GM19452 (cell line): ENCODE measurements around the gene AKAP9.
A peak's percentile ranks its signal among the peaks of the same experiment; 100 is the strongest.
"Not testable (repeated sequence)": the region's sequence is repeated elsewhere in the genome, so short reads cannot be mapped to it uniquely, and the experiment has no call there.

Experiments used
- ATAC-seq: cut with Tn5 transposase; IDR thresholded peaks from one replicate; pipeline ENCODE4 v1.9.1; 2021; ENCODE audit not compliant: unreplicated experiment

Gene AKAP9

GRCh38 chr7:91940572-91941341 is at the start of gene AKAP9:
AKAP9 (plus strand) TSS chr7:91940862; CDS start chr7:91941100, 238 bp downstream.
- peak; percentile 95 for ATAC-seq

GRCh38 chr7:91892099-91892705 is 48.5 kb upstream of the AKAP9 start:
- ATAC-seq: no peak

- ATAC-seq: no peak
These were observed 47.8 kb upstream of the AKAP9 start for GRCh38 chr7:91892821-91893340.

- ATAC-seq: not testable (repeated sequence)
These were observed 47.0 kb upstream of the AKAP9 start for GRCh38 chr7:91893699-91894098.

DNA sequence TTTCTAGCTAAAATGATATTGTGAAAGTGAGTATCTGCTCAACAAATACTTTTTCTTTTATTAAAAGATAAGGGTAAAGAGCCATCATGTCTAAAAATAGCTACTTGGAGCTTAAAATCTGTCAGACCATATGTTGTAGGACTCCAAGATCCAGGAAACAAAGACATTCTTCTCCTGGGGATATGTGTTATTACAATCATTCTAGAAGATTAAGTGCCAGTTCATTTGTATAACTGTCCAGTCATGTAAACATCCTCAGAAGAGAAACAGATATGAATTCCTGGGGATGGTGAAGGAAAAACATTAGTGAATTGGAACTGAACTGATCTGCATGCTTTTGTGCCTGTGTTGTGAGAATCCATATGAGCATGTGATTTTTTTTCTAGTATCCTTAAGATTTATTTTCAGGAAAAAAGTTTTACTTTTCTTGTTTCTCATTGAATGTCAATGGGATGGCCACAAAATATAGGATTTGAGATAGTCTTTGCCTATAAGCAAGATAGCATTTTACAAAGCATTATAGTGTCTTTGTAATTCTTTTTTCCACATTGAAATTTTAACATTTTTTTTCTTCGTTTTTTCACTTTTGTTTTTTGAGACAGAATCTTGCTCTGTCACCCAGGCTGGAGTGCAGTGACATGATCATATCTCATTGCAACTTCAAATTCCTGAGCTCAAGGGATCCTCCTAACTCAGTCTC is 45.7 kb upstream of the AKAP9 start:
- no peak for ATAC-seq

GRCh38 chr7:91898240-91898992 is 42.2 kb upstream of the AKAP9 start:
- ATAC-seq: no peak

DNA sequence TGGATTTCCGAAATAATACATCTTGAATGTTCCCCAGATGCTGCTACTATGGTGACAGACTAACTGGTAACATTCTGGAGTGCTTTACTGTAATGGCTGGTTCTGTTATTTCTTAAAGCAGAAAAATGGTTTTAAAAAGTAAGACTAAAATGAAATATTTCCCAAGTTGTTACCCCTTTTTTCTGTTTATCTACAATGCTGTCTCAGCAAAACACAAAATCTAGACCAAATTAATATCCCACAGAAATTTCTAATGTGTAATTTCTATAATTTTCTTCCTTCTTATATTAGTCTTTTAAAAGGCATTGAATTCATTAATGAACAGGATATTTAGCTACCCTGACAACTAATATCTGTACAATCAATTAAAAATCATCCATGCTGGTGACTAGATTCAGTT is 41.1 kb upstream of the AKAP9 start:
- no peak for ATAC-seq

- ATAC-seq: no peak
These were observed 30.5 kb upstream of the AKAP9 start for GRCh38 chr7:91910171-91910570.

DNA sequence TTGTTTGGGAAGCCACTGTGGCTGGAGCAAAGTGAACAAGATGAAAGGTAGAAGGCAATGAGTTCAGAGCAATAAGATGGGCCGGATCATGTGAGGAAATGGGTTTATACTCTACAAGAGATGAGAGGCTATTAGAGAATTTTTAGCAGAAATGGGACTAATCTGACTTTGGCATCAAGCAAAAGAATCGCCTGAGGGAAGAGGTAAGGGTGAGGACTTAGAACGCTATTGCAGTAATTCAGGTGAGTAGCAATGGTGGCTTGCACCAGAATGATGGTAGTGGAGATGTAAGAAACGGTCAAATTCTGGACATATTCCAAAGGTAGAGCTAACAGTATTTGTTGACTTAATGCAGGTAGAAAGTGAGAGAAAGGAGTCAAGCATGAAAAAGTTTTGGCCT is 29.5 kb upstream of the AKAP9 start:
- no peak for ATAC-seq

DNA sequence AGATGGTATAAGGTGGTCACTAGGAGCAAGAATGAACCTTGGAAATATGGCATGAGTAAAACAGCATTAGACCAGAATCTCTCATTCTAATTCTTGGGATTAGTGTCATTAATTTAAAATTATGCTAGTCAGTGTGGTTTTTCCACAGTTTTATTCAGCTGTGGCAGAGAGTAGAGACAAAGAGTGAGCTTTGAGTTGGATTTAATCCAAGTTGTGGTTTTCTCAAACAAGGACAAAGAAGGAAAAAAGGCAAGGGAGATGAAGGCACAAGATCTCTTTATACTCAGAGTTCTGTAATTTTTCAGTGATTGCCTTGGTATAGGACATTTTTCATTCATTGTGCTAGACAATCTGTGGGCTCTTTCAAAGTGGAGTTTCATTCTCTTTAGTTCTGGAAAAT is 28.2 kb upstream of the AKAP9 start:
- ATAC-seq: no peak

DNA sequence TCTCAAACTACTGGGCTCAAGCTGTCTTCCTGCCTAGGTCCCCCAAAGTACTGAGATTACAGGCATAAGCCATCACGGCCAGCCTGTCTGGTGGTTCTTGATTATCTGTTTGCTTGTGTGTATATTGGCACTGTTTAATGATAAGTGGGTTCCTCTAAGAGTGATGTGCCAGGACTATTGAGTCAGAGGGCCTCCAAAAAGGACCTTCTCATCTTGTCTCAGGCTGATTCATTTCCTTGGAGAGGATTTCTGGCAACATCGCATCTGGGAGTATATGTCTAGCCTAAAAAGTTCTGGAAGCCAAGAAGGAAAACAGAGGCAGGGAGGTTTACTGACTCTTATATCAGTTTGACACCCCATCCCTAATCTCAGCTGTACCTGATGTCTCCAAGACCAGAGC is 27.1 kb upstream of the AKAP9 start:
- no peak for ATAC-seq

- no peak for ATAC-seq
These were observed 25.1 kb upstream of the AKAP9 start for GRCh38 chr7:91915401-91916050.

GRCh38 chr7:91916051-91916440 is 24.6 kb upstream of the AKAP9 start:
- ATAC-seq: no peak

DNA sequence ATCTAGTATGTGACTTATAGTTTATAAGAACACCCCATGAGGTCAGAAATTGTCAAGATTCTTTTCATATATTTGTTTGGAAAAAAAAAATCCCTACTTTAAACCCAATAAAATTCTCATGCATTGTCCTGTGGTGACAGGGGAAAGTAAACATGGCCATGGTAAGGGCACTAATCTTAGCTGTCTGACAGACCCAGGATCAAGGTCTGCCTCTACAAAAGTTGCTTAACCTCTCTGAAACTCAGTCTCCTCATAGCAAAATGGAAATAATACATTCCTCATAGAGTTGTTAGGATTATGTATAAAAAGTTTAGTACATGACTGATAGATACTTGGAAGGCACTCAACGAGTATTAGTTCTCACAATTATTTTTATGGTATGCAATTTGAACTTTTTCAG is 22.3 kb upstream of the AKAP9 start:
- ATAC-seq: no peak

DNA sequence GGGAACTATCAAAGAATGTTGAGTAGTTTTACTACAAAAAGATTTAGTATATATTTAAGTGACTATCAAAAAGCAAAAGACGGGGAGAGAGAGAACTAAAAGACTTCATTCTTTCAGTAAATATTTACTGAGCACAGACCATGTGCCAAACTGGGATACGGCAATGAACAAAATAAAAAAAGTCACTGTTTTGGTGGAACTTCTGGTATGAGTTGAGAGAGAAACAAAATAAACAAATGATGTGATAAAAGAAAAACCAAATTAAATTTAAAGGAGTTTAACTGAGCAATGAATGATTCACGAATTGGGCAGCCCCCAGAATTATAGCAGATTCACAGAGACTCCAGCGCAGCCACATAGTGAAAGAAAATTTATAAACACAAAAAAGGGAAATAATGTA is 17.8 kb upstream of the AKAP9 start:
- no peak for ATAC-seq

GRCh38 chr7:91927912-91928311 is 12.8 kb upstream of the AKAP9 start:
- no peak for ATAC-seq

DNA sequence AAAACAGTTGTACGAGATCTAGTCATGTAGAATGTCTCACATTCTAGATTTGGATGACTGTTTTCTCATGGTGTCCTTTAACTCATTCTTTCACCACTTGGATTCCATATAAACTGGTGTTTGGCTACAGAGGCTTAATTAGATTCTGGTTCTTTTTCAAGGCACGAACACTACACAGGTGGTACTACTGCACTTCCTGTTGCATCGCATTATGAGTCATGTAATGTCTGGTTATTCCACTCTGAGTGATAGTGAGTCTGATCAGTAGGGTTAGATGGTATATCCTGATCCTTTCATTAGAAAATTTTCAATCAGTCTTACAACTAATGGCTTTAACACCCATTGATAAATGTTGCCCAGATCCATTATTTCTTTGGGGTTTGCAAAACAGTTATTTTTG is 11.2 kb upstream of the AKAP9 start:
- peak; percentile 83 for ATAC-seq

GRCh38 chr7:91940171-91940570 is 491 bp upstream of the AKAP9 start:
- no peak for ATAC-seq

DNA sequence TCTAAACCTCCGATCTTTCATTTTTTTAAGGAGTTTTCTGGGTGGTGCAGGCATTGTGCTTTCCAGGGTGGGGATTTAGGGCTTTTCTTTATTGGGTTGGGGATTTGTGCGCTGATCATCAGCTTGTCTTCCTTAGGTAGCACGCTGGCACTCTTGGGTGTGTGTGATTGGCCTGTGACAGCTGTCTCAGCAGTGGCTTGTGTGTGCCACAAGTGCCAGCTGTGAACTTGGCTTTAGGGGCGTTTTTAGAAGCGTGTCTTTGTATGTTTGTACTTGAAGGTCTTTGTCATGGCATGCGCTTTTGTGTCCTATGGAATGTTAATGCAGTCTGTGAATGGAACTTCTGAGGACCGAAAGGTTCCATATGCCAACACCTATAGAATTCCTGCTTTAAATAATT is 788 bp downstream of the AKAP9 start:
- peak; percentile 24 for ATAC-seq

GRCh38 chr7:91942312-91942711 is 1.6 kb downstream of the AKAP9 start:
- ATAC-seq: no peak

- not testable (repeated sequence) for ATAC-seq
These were observed 4.3 kb downstream of the AKAP9 start for GRCh38 chr7:91944970-91945369.
